WI38 (cell line): ENCODE data around the gene INPP5D.

ENCODE experiments used
- H3K4me3 ChIP-seq: 2 replicates; pipeline ENCODE4 v1.5.1; 2011; ENCODE audit warnings: low read depth, mild to moderate bottlenecking, control low read depth, low read length
- CTCF ChIP-seq: IDR thresholded peaks from 2 replicates; pipeline ENCODE4 v1.5.1; 2012; ENCODE audit warnings: low read depth, mild to moderate bottlenecking, control low read depth, low read length

The INPP5D gene

GRCh38 chr2:233235977-233236376 lies 175.8 kb downstream of the INPP5D start:
- TF ChIP-seq CTCF = no peak
- H3K4me3 ChIP-seq = no peak overlapping the region

GRCh38 chr2:233236820-233237589 lies 176.9 kb downstream of the INPP5D start:
- no peak overlapping the region for H3K4me3 ChIP-seq
- TF ChIP-seq CTCF = no peak

GRCh38 chr2:233240897-233241296 lies 180.8 kb downstream of the INPP5D start:
- no peak for TF ChIP-seq CTCF
- no peak overlapping the region for H3K4me3 ChIP-seq

GRCh38 chr2:233241803-233242202 lies 181.7 kb downstream of the INPP5D start:
- no peak overlapping the region for H3K4me3 ChIP-seq
- TF ChIP-seq CTCF = no peak

- H3K4me3 ChIP-seq = no peak overlapping the region
- TF ChIP-seq CTCF = no peak
These were observed 182.2 kb downstream of the INPP5D start for GRCh38 chr2:233242231-233242927.

- TF ChIP-seq CTCF = no peak
- no peak overlapping the region for H3K4me3 ChIP-seq
These were observed 183.2 kb downstream of the INPP5D start for GRCh38 chr2:233243348-233243747.

- H3K4me3 ChIP-seq = no peak overlapping the region
- no peak for TF ChIP-seq CTCF
These were observed 184.7 kb downstream of the INPP5D start for GRCh38 chr2:233244818-233245217.
